Panc1 (cell line): Measurements from ENCODE around the gene PCDH1. TPM values are rescaled to one million over a fixed set of nuclear protein-coding genes. Genes with fewer than 3 reads are reported as not detected.

ENCODE experiments used
- ATAC-seq: fragments of 200-7000 bp; cut with Tn5 transposase; 2 replicates; pipeline ENCODE4 v1.9.1; 2020; ENCODE audit warnings: mild to moderate bottlenecking, moderate library complexity
- BruUV-seq: library from RNA; stranded (reverse); fragments of 400-500 nt; replicated peaks from 2 replicates; lab custom pipeline; 2021; lab: Mats Ljungman, UMichigan
- CTCF ChIA-PET: fragments of 300-600 bp; sonication (Branson Sonifier 250); formaldehyde crosslinking; loops from one replicate; lab custom pipeline; 2022; ENCODE audit warnings: antibody characterized with exemption; lab: Charles Lee
- POLR2A ChIA-PET: fragments of 300-600 bp; sonication (Branson Sonifier 250); formaldehyde crosslinking; loops from one replicate; lab custom pipeline; 2022; ENCODE audit warnings: antibody characterized with exemption; lab: Charles Lee
- DNase-seq: peaks from one replicate; pipeline ENCODE4 v3.0.0-alpha.2; 2010; ENCODE audit warnings: low read depth, low spot score
- H3K27ac ChIP-seq: 2 replicates; pipeline ENCODE4 v1.5.1; 2011; ENCODE audit warnings: mild to moderate bottlenecking, low read length, inconsistent platforms
- H3K27me3 ChIP-seq: fragments of 200-500 bp; sonication (Bioruptor generic); 2 replicates; pipeline ENCODE4 v1.6.0; 2014; ENCODE audit warnings: low read length, inconsistent platforms; ENCODE audit not compliant: control insufficient read depth, insufficient read depth
- H3K36me3 ChIP-seq: fragments of 200-500 bp; sonication (Bioruptor generic); 2 replicates; pipeline ENCODE4 v1.5.1; 2014; ENCODE audit warnings: inconsistent platforms, mild to moderate bottlenecking, low read length, moderate library complexity; ENCODE audit not compliant: control insufficient read depth, insufficient read depth
- H3K4me1 ChIP-seq: 2 replicates; pipeline ENCODE4 v1.5.1; 2011; ENCODE audit warnings: inconsistent platforms, mild to moderate bottlenecking, low read length, moderate library complexity; ENCODE audit not compliant: control insufficient read depth, insufficient read depth
- H3K4me3 ChIP-seq, 2 experiments: 2 replicates each; pipeline ENCODE4 v1.5.1; 2011 to 2012; ENCODE audit warnings: low read depth in 2 of 2, low read length in 2 of 2, mild to moderate bottlenecking in 2 of 2, inconsistent platforms in 1 of 2, moderate library complexity in 1 of 2
- H3K9me3 ChIP-seq: fragments of 200-500 bp; sonication (Bioruptor generic); 2 replicates; pipeline ENCODE4 v1.5.1; 2014; ENCODE audit warnings: low read depth, mild to moderate bottlenecking, inconsistent platforms, low read length, moderate library complexity; ENCODE audit not compliant: control insufficient read depth, insufficient read depth
- CTCF ChIP-seq: fragments of 450-650 bp; IDR thresholded peaks from 2 replicates; pipeline ENCODE4 v1.5.1; 2017; ENCODE audit warnings: mild to moderate bottlenecking
- POLR2AphosphoS5 ChIP-seq: IDR thresholded peaks from 2 replicates; pipeline ENCODE4 v1.6.1; 2012; ENCODE audit warnings: mild to moderate bottlenecking, low read depth, low read length, moderate library complexity
- REST ChIP-seq, 2 experiments: IDR thresholded peaks; 2 replicates each; pipeline ENCODE4 v1.6.1; 2011 to 2012; ENCODE audit warnings: low read depth in 2 of 2, control low read depth in 1 of 2, low read length in 1 of 2, mild to moderate bottlenecking in 1 of 2, moderate library complexity in 1 of 2; ENCODE audit not compliant: insufficient read depth in 1 of 2
- SIN3A ChIP-seq: IDR thresholded peaks from 2 replicates; pipeline ENCODE4 v1.6.1; 2012; ENCODE audit warnings: low read depth, mild to moderate bottlenecking, low read length, moderate library complexity, borderline replicate concordance; ENCODE audit not compliant: insufficient read depth
- TCF7L2 ChIP-seq: IDR thresholded peaks from 2 replicates; pipeline ENCODE4 v1.6.1; 2011; ENCODE audit warnings: mild to moderate bottlenecking, low read depth, low read length, inconsistent platforms
- in situ Hi-C: cut with HindIII; loops from 2 replicates; pipeline ENCODE4 v1.10.0; 2016; ENCODE audit warnings: low sequenced_read_pairs, low pct_unique_long_range_greater_than_20kb
- intact Hi-C: fragments of 100-400 bp; cut with micrococcal nuclease; formaldehyde crosslinking; loops from one replicate; pipeline ENCODE4 v1.10.0; 2022; ENCODE audit not compliant: unreplicated experiment
- total RNA-seq: library from RNA; stranded (reverse); gene quantifications from one replicate; pipeline ENCODE4 v1.2.1, GENCODE V29; 2021; ENCODE audit not compliant: unreplicated experiment

PCDH1 gene
- total RNA-seq, 1 experiment from 2014 or later = 9.0 TPM

DNA sequence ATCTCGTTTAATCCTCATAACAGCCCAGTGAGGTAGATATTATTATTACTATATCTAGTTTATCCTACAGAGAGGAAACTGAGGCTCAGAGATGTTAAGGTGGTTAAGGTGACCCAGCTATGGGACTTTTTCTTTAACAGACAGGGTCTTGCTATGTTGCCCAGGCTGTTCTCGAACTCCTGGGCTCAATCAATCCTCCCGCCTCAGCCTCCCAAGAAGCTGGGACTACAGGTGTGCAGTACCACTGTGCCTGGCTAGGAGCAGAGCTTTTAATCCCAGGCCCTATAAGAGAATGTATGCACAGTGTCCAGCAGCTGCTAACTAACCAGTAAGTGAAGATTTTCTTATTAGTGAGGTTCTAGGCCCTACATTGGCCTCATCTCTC, 62.4 kb downstream of the PCDH1 start:
- Histone ChIP-seq H3K4me3 (no peak overlapping the region), H3K9me3 (no peaks in the 10 kb centered on the region), H3K27ac (no peak overlapping the region), H3K27me3 (peaks cover 3% of the 10 kb centered on the region; the same call in 1 of the 2 replicates), H3K4me1 (no peaks in the 10 kb centered on the region), H3K36me3 (no peaks in the 10 kb centered on the region)
- TF ChIP-seq CTCF (no peak), SIN3A (no peak), POLR2AphosphoS5 (no peak), REST (IDR thresholded peaks at IDR 0.05; ENCODE audit: insufficient read depth in 1 of 2, low read depth in 2 of 2, low read length in 1 of 2) (no peak), TCF7L2 (no peak)
- BruUV-seq = no TSS peak
- CTCF ChIA-PET = no interaction called here
- intact Hi-C loops = loop anchor here (2.0 kb wide), 1 partner anchor 113 kb away; no protein-coding TSS in a partner anchor
- no peak for ATAC-seq
- POLR2A ChIA-PET = no interaction called here
- DNase-seq = no peak
- in situ Hi-C loops = no loop called here

DNA sequence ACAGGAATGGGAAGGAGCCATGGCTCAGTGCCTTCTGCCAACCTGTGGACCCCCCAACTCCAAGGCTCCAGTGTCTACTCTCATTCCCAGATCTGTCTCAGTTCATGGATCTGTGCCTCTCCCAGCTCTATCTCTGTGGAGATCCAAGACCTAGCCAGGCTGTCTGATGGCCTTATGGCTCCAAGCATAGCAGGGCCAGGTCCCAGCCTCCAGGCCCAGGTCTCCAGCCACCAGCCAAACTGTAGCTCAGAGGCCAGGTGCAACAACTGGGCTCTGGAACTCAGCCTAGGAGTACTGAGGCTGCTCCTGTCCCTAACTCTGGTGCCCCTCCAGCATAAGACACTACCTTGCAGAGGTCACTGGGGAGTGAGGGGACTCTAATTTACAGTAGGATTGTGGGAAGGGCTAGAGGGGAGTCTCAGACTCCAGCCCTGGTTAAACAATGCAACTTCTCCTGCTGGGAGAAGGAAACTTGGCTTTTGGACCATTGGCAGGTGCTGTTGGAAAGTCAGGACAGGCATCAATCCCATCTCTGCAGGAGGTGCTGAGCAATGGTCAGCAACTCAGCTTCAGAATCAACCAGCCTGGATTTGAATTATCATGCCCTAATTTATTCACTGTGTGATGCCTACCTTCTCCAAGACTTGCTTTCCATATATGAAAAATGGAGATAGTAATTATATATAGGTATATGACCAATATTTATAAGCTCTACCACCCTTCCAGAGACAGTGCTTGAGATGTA, 63.0 kb downstream of the PCDH1 start:
- ATAC-seq = no peak
- Histone ChIP-seq H3K27me3 (peaks cover 3% of the 10 kb centered on the region; the same call in 1 of the 2 replicates), H3K36me3 (no peaks in the 10 kb centered on the region), H3K4me1 (no peaks in the 10 kb centered on the region), H3K4me3 (no peak overlapping the region), H3K27ac (no peak overlapping the region), H3K9me3 (no peaks in the 10 kb centered on the region)
- POLR2A ChIA-PET = no interaction called here
- TF ChIP-seq POLR2AphosphoS5 = no peak
- TF ChIP-seq REST (IDR thresholded peaks at IDR 0.05; ENCODE audit: insufficient read depth in 1 of 2, low read depth in 2 of 2, low read length in 1 of 2) = no peak
- no peak for TF ChIP-seq TCF7L2
- TF ChIP-seq CTCF = no peak
- TF ChIP-seq SIN3A = no peak
- intact Hi-C loops = loop anchor here (2.0 kb wide), 1 partner anchor 112 kb away; no protein-coding TSS in a partner anchor
- in situ Hi-C loops = no loop called here
- DNase-seq = no peak
- no TSS peak for BruUV-seq
- CTCF ChIA-PET = interaction anchor here (0.6 to 1.0 kb wide), 2 partner anchors 25 to 114 kb away, joined by 3 to 4 read pairs; no protein-coding TSS in a partner anchor
